ENCODE data around the gene ASB13.

ASB13 gene, protein sequence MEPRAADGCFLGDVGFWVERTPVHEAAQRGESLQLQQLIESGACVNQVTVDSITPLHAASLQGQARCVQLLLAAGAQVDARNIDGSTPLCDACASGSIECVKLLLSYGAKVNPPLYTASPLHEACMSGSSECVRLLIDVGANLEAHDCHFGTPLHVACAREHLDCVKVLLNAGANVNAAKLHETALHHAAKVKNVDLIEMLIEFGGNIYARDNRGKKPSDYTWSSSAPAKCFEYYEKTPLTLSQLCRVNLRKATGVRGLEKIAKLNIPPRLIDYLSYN

DNA sequence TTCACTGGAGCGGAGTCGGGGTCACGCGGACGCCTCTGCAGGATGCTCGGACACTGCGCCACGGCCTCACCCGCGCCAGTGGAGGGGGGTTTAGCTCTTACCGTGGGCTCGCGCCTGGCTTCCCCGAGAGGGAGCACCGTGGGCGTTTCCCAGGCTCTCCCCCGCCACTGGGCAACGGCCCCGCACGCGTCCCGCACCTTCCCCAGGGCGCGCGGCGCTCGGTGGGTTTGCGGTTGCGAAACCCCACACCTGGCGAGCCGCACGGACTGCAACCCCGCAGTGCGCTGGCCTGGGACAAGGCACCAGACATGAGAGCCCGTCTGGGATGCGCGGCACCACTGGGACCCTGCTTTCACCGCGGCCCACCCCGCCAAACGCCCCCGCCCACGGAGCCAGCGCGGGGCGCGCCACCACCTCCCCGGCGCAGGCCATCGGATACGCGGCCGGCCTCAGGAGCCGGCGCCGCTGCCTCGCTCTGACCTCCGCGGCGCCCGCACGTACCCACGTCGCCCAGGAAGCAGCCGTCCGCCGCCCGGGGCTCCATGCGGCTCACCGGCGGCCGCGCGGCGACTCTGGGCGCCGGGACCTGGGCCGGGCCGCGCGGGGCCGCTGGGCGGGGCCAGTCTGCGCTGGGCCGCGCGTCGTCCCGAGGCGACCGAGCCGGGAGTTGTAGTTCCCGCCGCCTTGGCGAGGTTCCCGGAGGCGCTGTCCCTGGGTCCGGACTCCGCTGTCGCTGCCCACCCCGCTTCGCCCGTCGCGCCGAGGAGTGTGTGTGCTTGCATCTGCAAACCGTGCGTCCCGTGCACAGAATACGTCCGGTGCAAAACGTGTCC is at the start of gene ASB13:
ASB13 (minus strand) TSS at position 588 of the 833 bp plus-strand sequence; CDS start at position 544, 44 bp downstream.
- peak; percentile 12 to 83 for DNase-seq

DNA sequence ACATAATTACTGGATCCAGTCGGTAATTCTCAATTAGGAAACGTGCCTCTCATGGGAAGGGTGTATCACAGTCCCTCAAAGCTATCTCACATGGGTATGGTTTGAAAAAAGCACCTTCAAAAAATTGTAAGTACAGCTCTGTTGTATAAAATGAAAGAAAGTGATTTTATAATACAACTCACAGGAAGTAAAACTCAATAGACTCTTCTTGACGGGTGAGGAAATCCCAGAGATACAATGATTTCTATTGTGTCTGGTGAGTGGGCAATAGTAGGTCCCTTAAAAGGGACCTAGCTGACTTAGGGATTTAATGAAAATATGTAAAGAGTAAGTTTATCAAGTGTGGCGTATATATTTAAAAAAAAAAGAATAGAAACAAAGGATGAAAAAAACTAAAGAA is 45.2 kb upstream of the ASB13 start:
- DNase-seq, result no peak

DNA sequence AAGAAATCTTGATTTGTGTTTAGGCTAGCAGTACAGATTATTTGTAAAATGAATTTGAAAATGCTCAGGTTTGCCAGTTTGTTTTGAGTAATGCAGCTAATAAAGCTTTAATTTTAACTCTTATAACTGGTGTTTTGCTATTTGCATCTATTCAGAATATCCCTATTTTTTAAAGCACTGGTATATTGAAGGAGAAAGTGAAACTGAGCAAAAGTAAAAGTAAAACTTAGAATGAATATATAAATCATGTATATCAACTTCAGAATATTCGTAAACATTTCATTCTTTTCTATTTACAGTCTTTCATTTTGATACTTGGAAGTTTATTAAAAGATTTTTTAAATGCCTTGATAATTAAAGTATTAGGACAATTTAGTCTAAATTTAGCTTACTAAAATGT is 44.5 kb upstream of the ASB13 start:
- DNase-seq, result no peak

DNA sequence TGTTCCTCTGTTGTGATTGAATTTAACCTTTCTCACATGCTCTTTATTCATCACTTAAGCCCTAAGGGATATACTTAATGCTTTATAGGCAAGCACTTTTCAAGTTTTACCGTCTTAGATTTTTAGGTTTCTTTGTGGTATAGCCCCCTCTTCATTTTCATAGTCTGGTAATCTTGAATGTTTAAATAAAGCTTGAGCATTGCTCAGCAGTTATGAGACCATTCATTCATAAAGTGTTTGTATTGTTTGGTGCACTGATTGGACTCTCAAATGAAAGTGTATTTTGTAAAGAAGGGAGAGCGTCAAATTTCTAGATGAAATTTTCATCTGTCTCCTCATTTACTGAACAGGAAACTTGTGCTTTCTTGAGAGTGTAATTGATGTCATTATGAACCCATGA is 43.5 kb upstream of the ASB13 start:
- DNase-seq, result no peak

DNA sequence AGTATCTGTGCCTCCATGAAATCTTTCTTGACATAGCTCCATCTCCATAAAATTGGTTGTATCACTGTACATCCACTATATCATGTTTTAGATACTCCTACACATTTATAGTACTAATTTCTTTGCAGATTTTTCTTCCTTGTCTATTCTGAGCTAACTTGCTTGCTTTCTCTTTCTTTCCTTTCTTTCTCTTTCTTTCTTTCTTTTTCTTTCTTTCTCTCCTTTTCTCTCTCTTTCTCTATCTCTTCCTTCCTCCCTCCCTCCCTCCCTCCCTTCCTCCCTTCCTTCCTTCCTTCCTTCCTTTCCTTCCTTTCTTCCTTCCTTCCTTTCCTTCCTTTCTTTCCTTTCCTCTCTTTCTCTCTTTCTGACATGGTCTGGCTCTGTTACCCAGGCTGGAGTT is 42.0 kb upstream of the ASB13 start:
- DNase-seq, result no peak

DNA sequence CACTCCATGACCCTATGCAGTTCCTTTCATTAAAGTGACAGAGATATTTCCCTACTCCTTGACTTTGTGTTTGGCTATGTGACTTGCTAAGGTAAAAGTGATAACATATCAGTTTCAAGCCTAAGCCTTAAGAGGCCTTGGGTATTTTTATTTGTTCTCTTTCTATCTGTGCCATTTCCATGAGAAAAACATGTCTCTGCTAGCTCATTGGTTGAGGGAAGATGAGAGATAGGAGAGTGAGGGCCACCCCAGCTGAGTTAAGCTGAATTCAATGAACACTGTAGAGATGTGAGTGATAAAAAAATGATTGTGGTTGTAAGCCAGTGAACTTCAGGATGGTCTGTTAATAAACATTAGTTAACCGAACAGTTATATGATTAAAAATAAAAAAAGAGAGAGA is 31.7 kb upstream of the ASB13 start:
- DNase-seq, result no peak

DNA sequence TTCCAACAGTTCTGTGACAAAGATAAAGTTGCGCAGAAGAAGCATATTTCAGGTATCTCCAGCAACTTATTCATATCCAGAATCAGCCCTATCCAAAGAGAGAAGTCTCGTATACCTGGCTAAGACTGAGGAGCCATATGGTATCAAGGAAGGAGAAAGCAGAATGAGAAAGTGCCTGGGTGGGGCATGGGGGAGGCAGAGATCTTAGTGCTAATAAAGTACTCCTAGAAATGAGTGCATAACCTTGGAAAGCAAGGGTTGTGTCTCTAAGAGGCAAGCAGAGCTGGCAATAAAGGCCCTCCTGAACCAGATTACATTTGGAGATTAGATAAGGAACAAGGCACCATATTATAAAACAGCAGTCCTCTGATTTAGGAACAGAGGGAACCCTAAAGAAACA is 30.9 kb upstream of the ASB13 start:
- DNase-seq, result no peak

DNA sequence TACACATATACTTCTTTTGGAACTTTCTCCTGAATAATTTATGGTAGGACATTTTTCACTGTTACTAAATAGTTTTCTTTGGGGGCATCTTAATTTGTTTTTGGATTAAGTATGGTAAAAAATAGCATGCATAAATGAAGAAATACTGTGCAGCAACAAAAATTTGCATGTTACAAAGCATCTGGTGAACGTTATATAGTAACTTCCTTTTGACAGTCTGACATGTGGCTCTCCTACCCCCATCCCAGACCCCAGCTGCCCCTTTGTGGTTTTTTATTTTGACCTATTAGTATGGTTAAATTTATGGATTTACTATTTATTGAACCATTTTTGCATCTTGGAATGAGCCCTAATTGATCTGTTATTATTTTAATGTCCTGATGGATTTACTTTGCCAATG is 28.2 kb upstream of the ASB13 start:
- DNase-seq, result peak; percentile 14

DNA sequence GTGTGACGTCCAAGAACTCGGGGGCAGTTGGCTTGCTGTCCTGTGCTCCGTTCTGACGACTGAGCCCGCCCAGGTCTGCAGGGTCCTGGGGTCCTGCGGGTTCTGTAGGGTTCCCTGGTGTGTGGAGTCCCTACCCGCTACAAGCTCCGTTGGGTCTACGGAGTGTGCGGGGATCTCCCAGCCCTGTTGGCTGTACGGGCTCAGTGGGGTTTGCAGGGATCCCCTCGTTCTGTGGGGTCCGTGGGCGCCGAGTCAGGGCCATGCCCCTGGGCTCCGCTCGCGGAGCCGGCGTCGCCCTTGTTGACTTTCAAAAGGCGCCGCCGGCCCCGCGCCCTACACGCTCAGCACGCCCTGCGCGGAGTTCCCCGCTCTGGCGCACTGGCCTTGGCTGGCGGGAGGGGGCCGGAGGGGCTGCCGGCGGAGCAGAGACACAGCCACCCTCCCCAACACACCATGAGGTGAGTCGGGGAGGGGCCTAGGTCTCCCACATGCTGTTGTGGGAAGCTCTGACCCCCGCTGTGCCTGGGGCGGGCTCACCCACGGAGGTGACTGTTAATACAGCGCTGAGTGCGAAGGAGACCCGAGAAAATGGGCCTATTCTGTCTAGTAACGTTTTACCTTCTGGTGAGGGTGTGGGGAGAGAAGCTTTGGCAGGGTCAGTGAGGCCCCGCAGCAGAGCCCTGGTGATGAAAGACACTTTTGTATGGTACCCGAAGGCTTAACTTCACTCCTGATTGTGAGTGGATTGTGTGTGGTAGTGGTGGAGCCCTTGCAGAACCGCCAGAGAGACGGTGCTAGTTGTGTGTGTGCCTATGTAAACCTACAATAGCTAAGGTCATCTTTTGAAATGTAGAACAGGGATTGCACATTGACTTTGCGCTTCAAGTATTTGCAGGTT is 26.3 kb upstream of the ASB13 start:
- peak; percentile 40 to 85 for DNase-seq

DNA sequence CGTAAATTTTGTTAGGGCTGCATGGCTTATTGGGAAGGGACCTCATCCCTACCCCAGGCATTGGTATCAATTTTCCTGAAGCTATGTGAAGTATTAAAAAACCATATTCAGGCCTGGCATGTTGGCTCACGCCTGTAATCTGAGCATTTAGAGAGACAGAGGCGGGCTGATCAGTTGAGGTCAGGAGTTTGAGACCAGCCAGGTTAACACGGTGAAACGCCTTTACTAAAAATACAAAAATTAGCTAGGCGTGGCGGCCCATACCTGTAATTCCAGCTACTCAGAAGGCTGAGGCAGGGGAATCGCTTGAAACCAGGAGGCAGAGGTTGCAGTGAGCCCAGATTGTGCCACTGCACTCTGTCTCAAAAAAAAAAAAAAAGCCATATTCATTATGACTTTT is 25.4 kb upstream of the ASB13 start:
- DNase-seq, result peak; percentile 8 to 12

DNA sequence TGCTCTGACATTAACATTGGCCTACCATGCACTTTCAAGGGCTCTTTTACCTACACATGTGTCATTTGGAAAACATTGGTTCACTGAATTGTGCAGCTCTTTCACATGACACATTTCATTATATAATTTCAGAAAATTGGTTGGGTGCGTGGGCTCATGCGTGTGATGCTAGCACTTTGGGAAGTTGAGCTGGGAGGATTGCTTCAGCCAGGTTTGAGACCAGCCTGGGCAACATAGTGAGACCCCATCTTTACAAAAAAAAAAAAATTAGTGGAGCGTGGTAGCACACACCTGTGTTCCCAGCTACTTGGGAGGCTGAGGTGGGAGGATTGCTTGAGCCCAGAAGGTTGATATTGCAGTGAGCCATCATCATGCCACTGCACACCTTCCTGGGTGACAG is 22.2 kb upstream of the ASB13 start:
- no peak for DNase-seq

DNA sequence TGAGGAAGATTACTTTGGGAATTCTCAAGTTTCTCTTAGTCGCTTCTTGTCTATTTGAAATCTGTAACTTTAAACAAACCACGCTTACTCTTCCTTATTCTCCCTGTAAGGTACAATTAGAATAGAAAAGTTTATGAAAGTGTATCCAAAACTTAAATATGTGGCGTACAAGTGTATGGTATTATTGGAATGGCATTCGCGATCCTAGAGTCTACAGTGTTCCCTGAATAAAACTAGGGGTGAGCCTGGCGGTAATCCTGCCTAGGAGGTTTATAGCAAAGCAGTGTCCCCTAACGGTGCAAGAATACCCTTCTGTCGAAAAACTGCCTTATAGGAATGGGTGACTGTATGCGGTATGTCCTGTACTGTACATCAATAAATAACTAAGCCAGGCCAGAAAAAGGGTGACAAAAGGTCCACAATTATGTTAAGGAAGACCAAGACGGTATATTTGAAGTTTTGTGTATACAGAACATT is 19.4 kb upstream of the ASB13 start:
- DNase-seq, result no peak

DNA sequence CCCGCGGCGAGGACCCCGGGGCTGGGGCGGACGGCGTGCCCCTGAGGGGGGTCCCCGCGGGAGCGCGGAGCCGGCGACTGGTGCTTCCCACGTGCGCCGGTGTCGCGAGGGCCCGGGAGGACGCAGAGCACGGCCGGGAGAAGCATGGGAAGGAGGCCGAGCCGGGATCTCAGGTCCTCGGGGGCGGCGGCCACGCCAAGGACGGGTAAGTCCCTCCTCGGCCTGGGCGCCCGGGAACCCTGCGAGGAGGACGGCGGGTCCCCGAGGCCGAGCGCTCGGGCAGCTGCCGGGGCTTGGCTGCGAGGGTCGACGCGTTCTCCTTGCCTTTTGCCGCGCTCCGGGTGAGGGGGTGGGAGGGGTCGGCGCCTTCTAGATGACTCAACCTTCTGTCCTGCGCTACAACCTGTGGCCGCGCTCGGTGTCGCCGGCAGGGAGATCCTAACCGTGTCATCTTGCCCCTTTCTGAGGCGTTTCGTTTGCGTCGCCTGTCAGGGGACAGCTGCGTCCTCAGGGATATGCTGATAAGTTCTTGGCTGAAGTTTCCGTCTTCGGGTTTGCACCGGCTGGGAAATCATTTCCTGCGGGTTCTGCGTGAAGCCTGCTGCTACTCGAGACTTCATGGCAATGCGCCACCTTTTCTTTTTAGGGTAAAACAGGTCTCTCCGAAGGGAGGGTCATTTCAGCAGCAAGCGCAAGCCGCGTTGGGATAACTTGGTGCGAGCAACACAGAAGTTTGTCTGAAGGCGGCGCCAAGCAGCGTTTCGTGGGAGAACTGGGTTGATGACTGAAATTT is 18.8 kb upstream of the ASB13 start:
- DNase-seq, result peak; percentile 37 to 60

DNA sequence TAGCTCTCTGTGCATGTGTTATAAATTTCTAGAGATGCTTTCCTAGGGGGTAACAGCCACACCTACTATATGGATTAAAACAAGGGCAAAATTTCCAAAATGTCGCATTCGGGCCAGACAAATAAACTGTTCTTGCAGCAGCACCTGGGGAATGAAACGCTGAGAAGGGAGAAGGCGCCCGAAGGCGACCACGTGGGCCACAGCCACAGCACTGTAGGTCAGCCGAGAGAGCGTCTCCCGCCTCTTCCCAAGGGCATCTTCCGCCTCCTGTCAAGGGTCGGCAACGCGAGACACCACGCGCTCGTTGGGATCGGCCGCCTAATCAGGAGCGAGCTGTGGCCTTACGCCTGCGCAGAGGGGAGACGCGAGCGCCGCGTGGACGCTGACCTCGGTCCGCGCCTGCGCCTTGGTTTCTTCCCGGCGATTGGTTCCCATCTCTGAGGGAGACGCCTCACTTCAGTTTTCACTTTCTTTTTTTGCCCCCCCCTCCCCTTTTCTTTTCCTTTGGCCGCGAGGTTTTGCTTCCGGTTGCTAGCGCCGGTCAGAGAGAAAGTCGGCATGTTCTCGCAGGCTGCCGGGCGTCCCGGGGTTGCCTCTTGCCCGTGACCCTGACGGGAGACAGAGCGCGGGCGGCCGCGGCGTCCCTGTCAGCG is 18.0 kb upstream of the ASB13 start, which contains the start of gene TASOR2:
TASOR2 (plus strand) TSS at position 521 of the 653 bp plus-strand sequence. CDS start 35,805 bp downstream, outside the sequence.
- DNase-seq, result peak; percentile 93 to 97

DNA sequence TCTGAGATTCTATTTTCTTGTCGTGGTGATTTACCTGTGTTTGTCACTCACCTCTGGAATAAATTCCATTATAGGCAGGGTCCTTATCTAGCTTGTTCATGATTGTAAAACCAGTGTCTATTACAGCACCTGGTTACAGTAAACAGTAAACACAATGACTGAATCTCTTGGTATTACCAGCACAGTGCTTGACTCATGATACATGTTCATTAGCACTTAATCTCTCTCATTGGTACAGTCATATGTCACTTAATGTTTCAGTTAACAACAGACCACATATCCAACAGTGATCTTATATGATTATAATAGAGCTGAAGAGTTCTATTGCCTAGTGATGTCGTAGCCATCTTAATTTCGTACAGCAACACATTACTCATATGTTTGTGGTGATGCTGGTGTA is 16.7 kb upstream of the ASB13 start:
- no peak for DNase-seq

DNA sequence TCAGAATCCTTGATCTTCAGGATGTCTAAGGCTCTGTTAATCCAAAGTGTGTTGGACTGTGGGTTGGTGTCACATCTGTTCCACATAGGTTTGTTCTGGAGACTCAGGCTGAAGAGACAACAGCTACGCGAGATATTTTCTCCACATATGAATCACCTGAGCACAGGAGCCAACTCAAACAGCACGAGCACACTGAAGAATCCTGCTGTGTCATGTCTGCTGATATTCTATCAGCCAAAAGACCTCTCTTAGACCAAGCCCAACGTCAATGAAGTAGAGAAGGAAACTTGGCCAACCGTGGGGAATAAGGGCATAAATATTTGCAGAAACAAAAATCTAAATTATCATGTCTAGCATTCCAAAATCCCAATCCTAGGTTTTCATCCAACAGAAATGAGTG is 15.5 kb upstream of the ASB13 start:
- no peak for DNase-seq

DNA sequence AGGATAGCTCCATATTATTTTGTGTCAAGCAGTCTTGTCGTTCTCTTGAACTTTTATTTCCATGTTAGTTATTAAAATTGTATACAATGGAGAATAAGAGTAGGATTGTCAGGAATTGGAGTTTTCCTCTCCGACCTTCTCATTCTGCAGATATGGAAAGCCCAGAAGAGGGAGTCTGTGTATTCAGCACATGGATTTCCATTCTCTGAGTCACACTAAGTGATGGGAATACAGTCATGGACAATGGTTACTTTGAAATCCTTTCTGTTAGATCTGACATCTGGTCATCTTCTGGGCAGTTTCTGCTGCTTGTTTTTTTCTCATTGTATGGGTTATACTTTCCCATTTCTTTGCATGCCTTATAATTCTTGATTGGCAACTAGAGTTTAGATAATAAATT is 13.2 kb upstream of the ASB13 start:
- no peak for DNase-seq

DNA sequence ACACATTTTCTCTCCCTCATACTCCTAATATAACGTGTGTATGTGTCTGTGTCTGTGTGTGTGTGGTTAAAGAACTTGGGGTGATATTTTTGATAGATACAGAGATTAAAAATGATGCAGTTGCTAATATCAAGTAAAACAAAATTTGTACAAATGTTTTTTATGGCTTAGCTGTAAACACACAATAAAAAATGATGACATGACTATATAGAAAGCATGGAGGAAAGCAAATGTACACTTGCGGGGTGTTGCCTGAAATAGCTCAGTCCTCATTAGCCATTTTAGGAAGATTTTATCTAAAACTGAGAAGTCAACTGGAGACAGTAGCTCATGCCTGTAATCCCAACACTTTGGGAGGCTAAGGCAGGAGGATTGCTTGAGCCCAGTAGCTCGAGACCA is 12.6 kb upstream of the ASB13 start:
- DNase-seq, result no peak

DNA sequence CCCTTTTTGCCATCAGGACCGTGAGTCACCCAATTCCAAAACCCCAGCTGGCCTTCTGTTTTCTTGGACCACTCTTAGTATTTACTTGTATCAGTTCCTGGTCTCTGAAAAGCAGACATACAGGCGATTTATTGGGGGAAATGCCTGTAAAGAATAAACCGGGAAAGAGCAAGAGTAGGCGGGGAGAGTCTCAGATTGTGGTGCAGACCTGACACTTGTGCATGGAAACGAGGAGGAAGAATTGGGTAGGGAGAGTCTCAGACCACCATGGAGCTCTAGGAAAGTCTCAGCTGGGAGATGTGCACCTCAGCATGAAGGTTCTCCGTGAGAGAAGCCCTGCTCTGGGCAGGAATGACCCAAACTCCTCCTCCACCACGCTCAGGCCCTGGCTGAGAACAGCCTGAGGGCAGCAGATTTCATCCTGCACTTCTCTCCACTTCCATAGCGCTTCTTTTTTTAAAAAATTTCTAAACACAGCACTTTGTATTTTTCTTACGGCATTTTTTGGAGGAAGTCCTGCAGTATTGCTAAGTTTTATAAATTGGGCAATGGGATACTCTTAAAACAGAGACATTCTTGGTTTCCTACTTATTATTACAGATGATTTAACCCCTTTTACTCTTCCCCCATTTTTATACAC is 12.1 kb upstream of the ASB13 start:
- no peak for DNase-seq

DNA sequence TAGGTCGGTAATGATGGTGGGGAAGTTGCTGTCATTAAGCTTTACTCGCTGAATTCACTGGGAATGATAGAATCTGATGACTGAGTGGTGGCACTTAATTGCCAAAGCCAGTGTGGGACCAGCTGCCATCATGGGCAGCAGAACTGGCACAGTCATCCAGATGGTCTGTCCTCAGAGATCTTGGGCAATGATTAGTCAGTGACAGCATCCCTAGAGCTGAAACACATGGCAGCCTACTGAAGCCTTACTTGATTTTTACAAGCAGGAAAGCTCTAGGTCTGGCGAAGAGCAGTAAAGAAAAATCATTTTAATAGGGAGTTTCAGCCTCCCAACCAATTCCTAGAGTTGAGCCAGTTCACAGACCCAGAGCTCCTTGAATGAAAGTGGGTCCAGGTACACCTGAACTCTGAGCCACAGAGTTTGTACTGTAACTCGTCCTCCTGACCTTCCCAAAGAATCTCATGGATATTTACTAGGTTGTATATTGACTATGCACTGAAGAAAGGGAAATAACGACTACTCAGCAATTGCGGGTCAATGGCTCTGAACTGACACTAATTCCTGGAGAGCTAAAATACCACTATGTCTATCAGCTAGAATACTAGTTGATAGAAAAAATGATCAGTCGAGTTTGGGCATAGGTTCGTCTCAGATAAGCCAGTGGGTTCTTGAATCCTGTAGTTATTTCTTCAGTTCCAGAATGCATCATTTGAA is 4.4 kb upstream of the ASB13 start:
- DNase-seq, result no peak

DNA sequence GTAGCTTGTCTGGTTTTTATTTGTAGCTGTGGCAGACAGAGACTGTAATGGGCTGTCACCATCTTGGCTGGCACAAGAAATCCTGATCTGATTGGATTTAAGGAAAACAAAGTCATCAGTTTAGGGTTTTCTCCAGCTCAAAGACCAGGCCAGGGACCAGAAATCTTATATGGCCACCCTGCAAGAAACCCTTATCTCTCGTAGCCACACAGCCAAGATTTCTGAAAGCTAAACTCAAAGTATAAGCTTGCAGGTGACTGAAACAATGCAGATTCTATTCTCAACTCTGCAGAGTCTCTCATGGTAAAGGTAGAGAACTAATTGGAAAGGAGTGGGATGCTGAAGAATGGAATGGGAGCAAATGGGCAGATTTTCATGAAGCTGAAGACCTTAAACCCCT is 3.2 kb upstream of the ASB13 start:
- DNase-seq, result no peak

All from NCI-H526 (cell line).